CD4-positive, alpha-beta T cell (primary cell): ENCODE measurements around the gene ARL15. TPM values are rescaled to one million over a fixed set of nuclear protein-coding genes. Genes with fewer than 3 reads are reported as not detected.

Experiments
- ATAC-seq: fragments of 200-7000 bp; cut with Tn5 transposase; one replicate; pipeline ENCODE4 v1.10.0; 2022; ENCODE audit warnings: mild to moderate bottlenecking; ENCODE audit not compliant: poor library complexity
- CTCF ChIA-PET: fragments of 350-600 bp; sonication (Branson Sonifier 250); formaldehyde crosslinking; loops from one replicate; lab custom pipeline; 2021; ENCODE audit warnings: antibody characterized with exemption, inconsistent platforms; lab: Charles Lee
- POLR2A ChIA-PET: fragments of 350-600 bp; sonication (Branson Sonifier 250); formaldehyde crosslinking; loops from one replicate; lab custom pipeline; 2021; ENCODE audit warnings: antibody characterized with exemption, inconsistent platforms; lab: Charles Lee
- DNase-seq, 14 experiments: peaks; one replicate each; pipeline ENCODE4 v3.0.0-alpha.2; 2013 to 2020; ENCODE audit warnings: mixed read lengths in 2 of 14
- H3K27ac ChIP-seq, 2 donors: one replicate each; pipeline versions ENCODE4 v1.5.1 to v1.7.0; 2013; ENCODE audit warnings: low read length in 2 of 2, low read depth in 1 of 2, mild to moderate bottlenecking in 1 of 2
- H3K27me3 ChIP-seq, 2 experiments: 1 replicate in 1 of 2; 2 replicates in 1 of 2; pipeline versions ENCODE4 v1.6.1 to v1.7.0; 2013; ENCODE audit warnings: low read length in 2 of 2, control low read depth in 1 of 2, mild to moderate bottlenecking in 1 of 2, moderate library complexity in 1 of 2; ENCODE audit not compliant: insufficient read depth in 2 of 2, control insufficient read depth in 1 of 2
- H3K36me3 ChIP-seq: one replicate; pipeline ENCODE4 v1.6.1; 2013; ENCODE audit warnings: low read length, control low read depth; ENCODE audit not compliant: insufficient read depth
- H3K4me1 ChIP-seq: one replicate; pipeline ENCODE4 v1.6.1; 2013; ENCODE audit warnings: low read length, control low read depth; ENCODE audit not compliant: insufficient read depth
- H3K4me3 ChIP-seq: one replicate; pipeline ENCODE4 v1.5.1; 2013; ENCODE audit warnings: mild to moderate bottlenecking, low read length, moderate library complexity
- H3K9me3 ChIP-seq, 2 experiments: 1 replicate in 1 of 2; 2 replicates in 1 of 2; pipeline versions ENCODE4 v1.6.1 to v1.7.0; 2013; ENCODE audit warnings: low read length in 2 of 2, mild to moderate bottlenecking in 2 of 2, control low read depth in 1 of 2, moderate library complexity in 1 of 2; ENCODE audit not compliant: control insufficient read depth in 1 of 2, insufficient read depth in 1 of 2
- H3K27ac Mint-ChIP-seq: one replicate; pipeline ENCODE4 v1.8.0; 2020; ENCODE audit warnings: mixed read lengths
- H3K27me3 Mint-ChIP-seq: one replicate; pipeline ENCODE4 v1.8.0; 2021; ENCODE audit warnings: mixed read lengths
- H3K36me3 Mint-ChIP-seq: one replicate; pipeline ENCODE4 v1.8.0; 2021; ENCODE audit warnings: low read depth, mixed read lengths
- H3K4me1 Mint-ChIP-seq: one replicate; pipeline ENCODE4 v1.8.0; 2021; ENCODE audit warnings: low read depth, mixed read lengths
- H3K4me3 Mint-ChIP-seq: one replicate; pipeline ENCODE4 v1.8.0; 2020; ENCODE audit warnings: mild to moderate bottlenecking, mixed read lengths
- H3K9me3 Mint-ChIP-seq: one replicate; pipeline ENCODE4 v1.8.0; 2020; ENCODE audit warnings: mixed read lengths
- CTCF ChIP-seq: fragments of 200-600 bp; IDR thresholded peaks from one replicate; pipeline ENCODE4 v1.8.0; 2022; ENCODE audit warnings: antibody characterized with exemption, mild to moderate bottlenecking
- intact Hi-C, 2 experiments: fragments of 100-400 bp; cut with DNase I in 1 of 2; cut with micrococcal nuclease in 1 of 2; formaldehyde crosslinking; loops; one replicate each; pipeline versions ENCODE4 v1.15.1 to v1.9.0; 2023 to 2025; cut with DNase I, micrococcal nuclease
- total RNA-seq, 174 experiments: library from RNA in 2 of 174; stranded (reverse) in 2 of 174; gene quantifications; one replicate each; pipeline ENCODE4 v1.2.3 and lab custom pipeline; 2021 to 2026

Gene ARL15
- total RNA-seq, 2 experiments from 2014 or later = 9.1 to 10.6 TPM

GRCh38 chr5:54194318-54194717, 116.1 kb downstream of the ARL15 start:
- Mint-ChIP-seq H3K27ac (no peak overlapping the region), H3K36me3 (no peaks in the 10 kb centered on the region), H3K27me3 (no peaks in the 10 kb centered on the region), H3K4me1 (peaks cover 21% of the 10 kb centered on the region), H3K4me3 (no peak overlapping the region), H3K9me3 (no peaks in the 10 kb centered on the region)
- Histone ChIP-seq H3K9me3 (no peaks in the 10 kb centered on the region), H3K36me3 (no peaks in the 10 kb centered on the region), H3K27ac (no peak overlapping the region), H3K4me1 (no peaks in the 10 kb centered on the region), H3K27me3 (no peaks in the 10 kb centered on the region), H3K4me3 (no peak overlapping the region)
- CTCF ChIA-PET = no interaction called here
- DNase-seq (no peak), ATAC-seq (no peak)
- TF ChIP-seq CTCF = no peak
- intact Hi-C loops = no loop called here
- POLR2A ChIA-PET = no interaction called here

GRCh38 chr5:54187694-54188093, 122.7 kb downstream of the ARL15 start:
- TF ChIP-seq CTCF = no peak
- no peak for ATAC-seq

GRCh38 chr5:54186912-54187445, 123.4 kb downstream of the ARL15 start:
- DNase-seq = no peak
- no peaks in the 10 kb centered on the region for H3K27me3 Mint-ChIP-seq
- Histone ChIP-seq H3K9me3 (no peaks in the 10 kb centered on the region), H3K27me3 (no peaks in the 10 kb centered on the region), H3K36me3 (no peaks in the 10 kb centered on the region), H3K27ac (no peak overlapping the region), H3K4me3 (no peak overlapping the region), H3K4me1 (no peaks in the 10 kb centered on the region)
- TF ChIP-seq CTCF = no peak
- CTCF ChIA-PET = interaction anchor here (1.0 kb wide), 1 partner anchor 8 kb away, joined by 3 read pairs; no protein-coding TSS in a partner anchor
- H3K4me1 Mint-ChIP-seq = peaks cover 5% of the 10 kb centered on the region
- POLR2A ChIA-PET = interaction anchor here (0.6 kb wide), 1 partner anchor 49 kb away, joined by 3 read pairs; no protein-coding TSS in a partner anchor
- H3K36me3 Mint-ChIP-seq = peaks cover 12% of the 10 kb centered on the region
- intact Hi-C loops = no loop called here
- H3K4me3 Mint-ChIP-seq = no peak overlapping the region
- H3K9me3 Mint-ChIP-seq = peaks cover 2% of the 10 kb centered on the region
- no peak for ATAC-seq
- H3K27ac Mint-ChIP-seq = no peak overlapping the region

More at GRCh38 chr5:54187694-54188093, 122.7 kb downstream of the ARL15 start:
- H3K4me1 ChIP-seq = no peaks in the 10 kb centered on the region
- no peaks in the 10 kb centered on the region for H3K27me3 ChIP-seq
- intact Hi-C loops = no loop called here
- Mint-ChIP-seq H3K4me1 (peaks cover 5% of the 10 kb centered on the region), H3K27ac (no peak overlapping the region), H3K9me3 (peaks cover 2% of the 10 kb centered on the region), H3K27me3 (no peaks in the 10 kb centered on the region), H3K4me3 (no peak overlapping the region), H3K36me3 (peaks cover 12% of the 10 kb centered on the region)
- CTCF ChIA-PET = no interaction called here
- no peak for DNase-seq
- H3K9me3 ChIP-seq = no peaks in the 10 kb centered on the region
- no peaks in the 10 kb centered on the region for H3K36me3 ChIP-seq
- no peak overlapping the region for H3K4me3 ChIP-seq
- POLR2A ChIA-PET = interaction anchor here (0.6 kb wide), 1 partner anchor 48 kb away, joined by 3 read pairs; no protein-coding TSS in a partner anchor
- no peak overlapping the region for H3K27ac ChIP-seq
